Glutamatergic neuron (in vitro differentiated cells): ENCODE results near the gene UBC. TPM values are rescaled to one million over a fixed set of nuclear protein-coding genes. Genes with fewer than 3 reads are reported as not detected.
"Not testable (repeated sequence)": the region's sequence is repeated elsewhere in the genome, so short reads cannot be mapped to it uniquely, and the experiment has no call there.

ENCODE experiments used
- DNase-seq: peaks from one replicate; pipeline ENCODE4 v3.0.0; 2022
- H3K27ac Mint-ChIP-seq: one replicate; pipeline ENCODE4 v1.8.0; 2020; ENCODE audit warnings: mild to moderate bottlenecking, mixed read lengths, inconsistent platforms; ENCODE audit not compliant: unreplicated experiment
- H3K27me3 Mint-ChIP-seq: one replicate; pipeline ENCODE4 v1.8.0; 2020; ENCODE audit warnings: mild to moderate bottlenecking, moderate library complexity, mixed read lengths, inconsistent platforms; ENCODE audit not compliant: unreplicated experiment
- H3K36me3 Mint-ChIP-seq: one replicate; pipeline ENCODE4 v1.8.0; 2020; ENCODE audit warnings: mild to moderate bottlenecking, mixed read lengths, inconsistent platforms; ENCODE audit not compliant: unreplicated experiment
- H3K4me1 Mint-ChIP-seq: one replicate; pipeline ENCODE4 v1.8.0; 2020; ENCODE audit warnings: mild to moderate bottlenecking, low read depth, mixed read lengths, inconsistent platforms; ENCODE audit not compliant: unreplicated experiment
- H3K4me3 Mint-ChIP-seq: one replicate; pipeline ENCODE4 v1.8.0; 2020; ENCODE audit warnings: mild to moderate bottlenecking, mixed read lengths, inconsistent platforms; ENCODE audit not compliant: unreplicated experiment
- H3K9me3 Mint-ChIP-seq: one replicate; pipeline ENCODE4 v1.8.0; 2020; ENCODE audit warnings: mild to moderate bottlenecking, moderate library complexity, mixed read lengths, inconsistent platforms; ENCODE audit not compliant: unreplicated experiment
- total RNA-seq: library from RNA; stranded (reverse); fragmentation: NEBNext Ultra II Directional; extraction: Animal tissue kit (Norgen Biotek cat#: 25700); gene quantifications from one replicate; pipeline ENCODE4 v1.2.1, GENCODE V29; 2021; ENCODE audit not compliant: unreplicated experiment
- TF ChIP-seq, protein P1 (sequence below): fragments of 200-600 bp; sonication (generic); IDR thresholded peaks from one replicate; pipeline ENCODE4 v1.5.0; 2021; ENCODE audit not compliant: partially characterized antibody, unreplicated experiment

The UBC gene
- total RNA-seq, 1 donor from 2014 or later = 966 TPM

DNA sequence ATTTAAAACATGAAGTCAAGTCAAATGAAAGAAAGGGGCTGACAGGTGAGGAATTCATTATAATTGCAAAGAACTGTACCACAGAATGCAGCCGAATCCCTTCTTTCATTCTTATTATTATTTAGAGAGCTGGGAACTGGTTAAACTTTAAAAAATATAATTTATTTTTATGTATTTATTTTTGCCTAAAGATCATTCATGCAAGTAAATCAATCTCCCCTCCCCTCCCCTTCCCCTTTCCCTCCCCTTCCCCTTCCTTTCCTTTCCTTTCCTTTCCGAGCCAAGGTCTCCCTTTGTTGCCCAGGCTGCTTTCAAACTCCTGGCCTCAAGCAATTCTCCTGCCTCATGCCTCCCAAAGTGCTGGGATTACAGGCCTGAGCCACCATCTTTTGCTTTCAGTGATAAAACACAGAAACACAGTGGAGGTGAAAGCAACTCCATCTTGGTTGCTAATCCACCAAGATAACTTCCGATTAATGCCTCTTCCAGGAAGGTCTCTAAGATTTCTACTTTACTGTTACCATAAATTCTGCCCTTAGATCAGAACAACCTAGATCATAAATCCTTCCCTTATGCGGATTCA lies 6.0 kb upstream of the UBC start:
- H3K4me1 Mint-ChIP-seq = peaks cover 43% of the 10 kb centered on the region
- H3K9me3 Mint-ChIP-seq = peaks cover 21% of the 10 kb centered on the region
- no peak for DNase-seq
- H3K4me3 Mint-ChIP-seq = peak overlapping the region; percentile 77
- TF ChIP-seq, protein P1, sequence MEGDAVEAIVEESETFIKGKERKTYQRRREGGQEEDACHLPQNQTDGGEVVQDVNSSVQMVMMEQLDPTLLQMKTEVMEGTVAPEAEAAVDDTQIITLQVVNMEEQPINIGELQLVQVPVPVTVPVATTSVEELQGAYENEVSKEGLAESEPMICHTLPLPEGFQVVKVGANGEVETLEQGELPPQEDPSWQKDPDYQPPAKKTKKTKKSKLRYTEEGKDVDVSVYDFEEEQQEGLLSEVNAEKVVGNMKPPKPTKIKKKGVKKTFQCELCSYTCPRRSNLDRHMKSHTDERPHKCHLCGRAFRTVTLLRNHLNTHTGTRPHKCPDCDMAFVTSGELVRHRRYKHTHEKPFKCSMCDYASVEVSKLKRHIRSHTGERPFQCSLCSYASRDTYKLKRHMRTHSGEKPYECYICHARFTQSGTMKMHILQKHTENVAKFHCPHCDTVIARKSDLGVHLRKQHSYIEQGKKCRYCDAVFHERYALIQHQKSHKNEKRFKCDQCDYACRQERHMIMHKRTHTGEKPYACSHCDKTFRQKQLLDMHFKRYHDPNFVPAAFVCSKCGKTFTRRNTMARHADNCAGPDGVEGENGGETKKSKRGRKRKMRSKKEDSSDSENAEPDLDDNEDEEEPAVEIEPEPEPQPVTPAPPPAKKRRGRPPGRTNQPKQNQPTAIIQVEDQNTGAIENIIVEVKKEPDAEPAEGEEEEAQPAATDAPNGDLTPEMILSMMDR = no peak
- no peaks in the 10 kb centered on the region for H3K36me3 Mint-ChIP-seq
- H3K27me3 Mint-ChIP-seq = peaks cover 17% of the 10 kb centered on the region
- H3K27ac Mint-ChIP-seq = peak overlapping the region; percentile 92

DNA sequence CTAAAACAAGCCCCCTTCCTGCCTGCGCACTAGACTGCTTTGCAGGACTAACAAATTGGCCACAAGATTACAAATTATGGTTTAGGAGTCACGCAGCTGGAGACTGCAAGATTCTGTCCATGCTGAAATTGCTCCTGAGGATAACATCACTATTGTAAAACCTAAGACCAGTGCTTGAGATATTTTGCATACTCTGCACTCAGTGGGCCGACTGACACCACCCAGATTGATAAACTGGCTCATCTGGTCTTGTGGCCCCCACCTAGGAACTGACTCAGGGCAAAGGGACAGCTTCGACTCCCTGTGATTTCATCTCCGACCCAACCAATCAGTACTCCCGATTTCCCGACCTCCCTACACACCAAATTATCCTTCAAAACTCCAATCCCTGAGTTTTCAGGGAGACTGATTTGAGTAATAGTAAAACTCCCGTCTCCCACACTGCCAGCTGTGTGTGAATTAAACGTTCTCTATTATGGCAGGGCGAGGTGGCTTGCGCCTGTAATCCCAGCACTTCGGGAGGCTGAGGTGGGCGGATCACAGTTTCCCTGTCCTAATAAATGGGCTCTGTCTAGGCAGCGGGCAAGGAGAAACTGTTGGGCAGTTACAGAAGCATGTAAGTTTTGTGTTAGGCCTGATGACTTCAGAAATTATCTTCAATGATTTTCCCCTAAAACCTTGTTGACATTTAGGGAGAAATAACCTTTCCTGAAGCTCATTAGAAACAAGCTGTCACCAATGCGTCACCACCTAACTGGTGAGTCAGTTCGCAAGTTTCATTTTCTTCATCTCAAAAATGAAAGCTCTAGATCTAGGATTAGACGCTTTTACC lies 5.3 kb upstream of the UBC start:
- Mint-ChIP-seq H3K4me3 (peak overlapping the region; percentile 83), H3K4me1 (peaks cover 44% of the 10 kb centered on the region), H3K27me3 (peaks cover 16% of the 10 kb centered on the region), H3K9me3 (peaks cover 21% of the 10 kb centered on the region), H3K27ac (peak overlapping the region; percentile 78), H3K36me3 (no peaks in the 10 kb centered on the region)
- no peak for DNase-seq
- TF ChIP-seq, protein P1 = no peak

DNA sequence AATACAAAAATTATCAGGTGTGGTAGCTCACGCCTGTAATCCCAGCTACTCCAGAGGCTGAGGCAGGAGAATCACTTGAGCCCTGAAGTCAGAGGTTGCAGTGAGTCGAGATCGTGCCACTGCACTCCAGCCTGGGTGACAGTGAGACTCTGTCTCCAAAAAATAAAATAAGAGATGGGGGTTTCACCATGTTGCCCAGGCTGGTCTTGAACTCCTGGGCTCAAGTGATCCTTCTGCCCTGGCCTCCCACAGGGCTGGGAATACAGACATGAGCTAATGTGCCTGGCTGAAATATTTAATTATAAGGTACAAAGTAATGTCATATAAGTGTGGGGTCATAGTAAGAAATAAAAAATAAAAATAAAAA lies 4.2 kb upstream of the UBC start:
- H3K36me3 Mint-ChIP-seq, DNase-seq: not testable (repeated sequence)
- H3K9me3 Mint-ChIP-seq = peaks cover 32% of the 10 kb centered on the region
- H3K4me3 Mint-ChIP-seq = peak overlapping the region; percentile 90
- peak overlapping the region; percentile 98 for H3K27ac Mint-ChIP-seq
- H3K27me3 Mint-ChIP-seq = peaks cover 26% of the 10 kb centered on the region
- peaks cover 46% of the 10 kb centered on the region for H3K4me1 Mint-ChIP-seq

DNA sequence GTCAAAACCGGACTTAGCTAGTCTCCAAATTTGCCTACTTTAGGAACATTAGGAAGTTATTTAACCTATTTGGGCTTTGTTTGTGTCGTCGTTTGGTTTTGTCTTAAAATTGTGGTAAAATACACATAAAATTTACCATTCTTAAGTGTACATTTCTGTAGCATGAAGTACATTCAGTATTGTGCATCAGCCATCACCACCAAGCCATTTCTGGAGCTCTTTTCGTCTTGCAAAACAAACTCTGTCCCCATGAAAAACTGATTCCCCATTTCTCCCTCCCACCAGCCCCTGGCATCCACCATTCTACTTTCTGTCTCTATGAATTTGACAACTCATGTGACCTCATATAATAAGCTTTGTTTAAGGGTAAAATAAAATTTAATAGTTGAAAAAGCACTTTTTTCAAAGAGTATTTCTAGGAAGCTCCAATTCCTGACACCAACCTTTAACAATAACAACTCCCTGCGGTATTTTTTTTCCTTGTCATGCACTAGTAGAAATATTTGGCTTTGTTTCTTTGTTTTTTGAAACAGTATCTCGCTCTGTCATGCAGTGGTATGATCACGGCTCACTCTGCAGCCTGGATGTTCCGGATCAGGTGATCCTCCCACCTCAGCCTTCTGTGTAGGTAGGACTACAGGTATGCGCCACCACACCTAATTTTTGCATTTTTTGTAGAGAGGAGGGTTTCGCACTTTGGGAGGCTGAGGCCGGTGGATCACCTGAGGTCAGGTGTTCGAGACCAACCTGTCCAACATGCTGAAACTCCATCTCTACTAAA lies 3.6 kb upstream of the UBC start:
- no peak for DNase-seq
- Mint-ChIP-seq H3K9me3 (peaks cover 35% of the 10 kb centered on the region), H3K27ac (peak overlapping the region; percentile 98), H3K36me3 (peaks cover 10% of the 10 kb centered on the region), H3K4me1 (peaks cover 51% of the 10 kb centered on the region), H3K4me3 (peak overlapping the region; percentile 90), H3K27me3 (peaks cover 32% of the 10 kb centered on the region)
- TF ChIP-seq, protein P1 = no peak

DNA sequence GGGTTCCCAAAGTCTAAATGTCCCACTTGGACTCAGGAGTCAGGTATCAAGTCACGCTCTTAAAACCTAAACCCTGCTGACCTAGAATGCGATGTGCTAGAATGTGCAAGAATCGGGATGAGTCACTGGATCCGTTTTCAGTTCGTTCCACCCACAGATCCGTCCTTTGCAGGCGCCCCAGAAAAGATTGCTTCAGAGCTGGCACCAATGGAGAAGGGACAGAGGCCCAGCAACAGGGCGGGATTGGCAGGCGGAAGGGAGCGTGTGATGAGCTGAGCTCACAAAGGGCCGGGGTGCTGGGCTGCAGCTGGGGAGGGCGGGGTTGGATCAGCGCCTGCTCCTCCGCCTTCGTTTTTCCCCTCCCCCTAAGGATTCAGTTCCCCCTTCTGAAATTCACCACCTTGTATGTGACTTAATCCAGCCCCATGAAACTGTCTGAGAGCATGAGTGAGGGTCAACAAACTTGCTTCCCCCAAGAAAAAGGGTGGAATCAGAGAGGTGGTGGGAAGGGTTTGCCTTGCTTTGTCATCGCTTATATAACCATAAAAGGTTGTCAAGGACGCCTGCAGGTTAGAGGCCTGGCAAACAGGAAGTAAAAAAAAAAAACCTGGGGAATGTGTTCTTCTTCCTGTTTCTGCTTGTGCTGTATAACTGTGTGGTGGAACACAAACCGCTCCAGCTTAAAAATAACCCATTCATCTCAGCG lies 2.8 kb upstream of the UBC start:
- TF ChIP-seq, protein P1 = no peak

More for the DNA sequence above, 2.8 kb upstream of the UBC start:
- peak overlapping the region; percentile 90 for H3K4me3 Mint-ChIP-seq
- H3K27ac Mint-ChIP-seq = peak overlapping the region; percentile 98
- peaks cover 54% of the 10 kb centered on the region for H3K4me1 Mint-ChIP-seq
- peak; percentile 93 for DNase-seq
- peaks cover 33% of the 10 kb centered on the region for H3K9me3 Mint-ChIP-seq
- H3K36me3 Mint-ChIP-seq = peaks cover 16% of the 10 kb centered on the region
- peaks cover 34% of the 10 kb centered on the region for H3K27me3 Mint-ChIP-seq
